ENCODE measurements around the gene ZNF205.
"Not testable (repeated sequence)": the region's sequence is repeated elsewhere in the genome, so short reads cannot be mapped to it uniquely, and the experiment has no call there.

Gene ZNF205

GRCh38 chr16:3112058-3112880, at the start of gene ZNF205:
ZNF205 (plus strand) TSS chr16:3112586; CDS start chr16:3113431, 845 bp downstream.
- peak; percentile 63 for DNase-seq

- DNase-seq: no peak
Measured at GRCh38 chr16:3063625-3064386, 48.6 kb upstream of the ZNF205 start.

GRCh38 chr16:3065069-3065741, 47.2 kb upstream of the ZNF205 start, which contains the start of gene IL32:
IL32 (plus strand) TSS chr16:3065640; CDS start chr16:3065812, 172 bp downstream.
- no peak for DNase-seq

- no peak for DNase-seq
Measured at GRCh38 chr16:3065742-3066439, 46.5 kb upstream of the ZNF205 start.

- DNase-seq: no peak
Measured at GRCh38 chr16:3066440-3066748, 46.0 kb upstream of the ZNF205 start.

- no peak for DNase-seq
Measured at GRCh38 chr16:3068487-3068886, 43.9 kb upstream of the ZNF205 start.

GRCh38 chr16:3069146-3069545, 43.2 kb upstream of the ZNF205 start:
- DNase-seq: not testable (repeated sequence)

GRCh38 chr16:3070608-3071111, 41.7 kb upstream of the ZNF205 start:
- no peak for DNase-seq

GRCh38 chr16:3071655-3072054, 40.7 kb upstream of the ZNF205 start:
- DNase-seq: no peak

GRCh38 chr16:3072148-3072547, 40.2 kb upstream of the ZNF205 start:
- DNase-seq: not testable (repeated sequence)

- DNase-seq: not testable (repeated sequence)
Measured at GRCh38 chr16:3072576-3073263, 39.7 kb upstream of the ZNF205 start.

GRCh38 chr16:3073448-3073847, 38.9 kb upstream of the ZNF205 start:
- no peak for DNase-seq

GRCh38 chr16:3074860-3075522, 37.4 kb upstream of the ZNF205 start:
- no peak for DNase-seq

- DNase-seq: no peak
Measured at GRCh38 chr16:3075523-3075915, 36.9 kb upstream of the ZNF205 start.

GRCh38 chr16:3075946-3076345, 36.4 kb upstream of the ZNF205 start:
- DNase-seq: not testable (repeated sequence)

GRCh38 chr16:3076577-3076976, 35.8 kb upstream of the ZNF205 start:
- DNase-seq: no peak

- DNase-seq: no peak
Measured at GRCh38 chr16:3080024-3080423, 32.4 kb upstream of the ZNF205 start.

GRCh38 chr16:3081957-3082356, 30.4 kb upstream of the ZNF205 start:
- not testable (repeated sequence) for DNase-seq

GRCh38 chr16:3083408-3083807, 29.0 kb upstream of the ZNF205 start:
- DNase-seq: not testable (repeated sequence)

GRCh38 chr16:3084491-3084890, 27.9 kb upstream of the ZNF205 start:
- DNase-seq: no peak

- DNase-seq: no peak
Measured at GRCh38 chr16:3084969-3085670, 27.3 kb upstream of the ZNF205 start.

Data from NCI-H510A treated with DMSO at 0.1 percent for 48 hours (cell line).